Measurements from ENCODE around the gene TMEM123.

The TMEM123 gene

GRCh38 chr11:102453921-102454320 lies 1.4 kb upstream of the TMEM123 start:
- Histone ChIP-seq H2BK5ac (ENCODE audit: low read length) (no peak overlapping the region), H3K4me3 (ENCODE audit: low read length in 2 of 2) (no peak overlapping the region), H4K91ac (ENCODE audit: low read depth, low read length, poor library complexity) (no peak overlapping the region), H3K36me3 (replicated peaks in 1 of 2; ENCODE audit: control insufficient read depth in 2 of 2, insufficient read depth in 2 of 2, low read length in 2 of 2) (peaks cover 0 to under 1% of the 10 kb centered on the region in 2 donors), H3K9me3 (replicated peaks in 1 of 2; ENCODE audit: control insufficient read depth in 2 of 2, insufficient read depth in 1 of 2, low read depth in 1 of 2, low read length in 2 of 2) (no peaks in the 10 kb centered on the region), H3K79me1 (ENCODE audit: low read depth, low read length) (peaks cover 7% of the 10 kb centered on the region), H2BK120ac (ENCODE audit: low read depth, low read length) (no peak overlapping the region), H3K27ac (replicated peaks; ENCODE audit: low read length) (no peak overlapping the region), H3K9ac (ENCODE audit: low read depth, low read length, poor library complexity) (no peak overlapping the region), H3K23ac (ENCODE audit: low read depth, low read length, poor library complexity) (no peak overlapping the region), H3K4me2 (ENCODE audit: insufficient read depth, low read length, poor library complexity, severe bottlenecking) (no peak overlapping the region), H3K4ac (ENCODE audit: low read length) (no peak overlapping the region), H2AK5ac (ENCODE audit: low read depth, low read length) (no peak overlapping the region), H4K8ac (ENCODE audit: low read depth, low read length) (no peak overlapping the region), H2AFZ (ENCODE audit: low read length) (peak overlapping the region; percentile 96), H2BK15ac (ENCODE audit: low read length) (no peak overlapping the region), H3K18ac (ENCODE audit: low read length) (no peak overlapping the region), H3K4me1 (ENCODE audit: control insufficient read depth in 2 of 2, insufficient read depth in 1 of 2, low read depth in 1 of 2, low read length in 2 of 2) (peaks cover 9 to 16% of the 10 kb centered on the region in 2 donors), H2BK12ac (ENCODE audit: low read length) (no peak overlapping the region), H3K14ac (ENCODE audit: low read length) (no peak overlapping the region), H3K27me3 (ENCODE audit: control insufficient read depth in 3 of 3, insufficient read depth in 3 of 3, low read depth in 1 of 3, low read length in 3 of 3) (peaks cover 0 to 3% (median 0%) of the 10 kb centered on the region in 3 experiments)
- DNase-seq (ENCODE audit: low spot score): no peak
- no CpG with 5 or more reads among the region's 3 CpGs for whole genome bisulfite sequencing, 2 donors (ENCODE audit: extremely low coverage in 2 of 2, insufficient read length in 2 of 2, insufficient replicate concordance in 1 of 2)

- no CpG with 5 or more reads among the region's 8 CpGs for WGBS, 2 donors (ENCODE audit: extremely low coverage in 2 of 2, insufficient read length in 2 of 2, insufficient replicate concordance in 1 of 2)
- no peak for DNase-seq (ENCODE audit: low spot score)
- Histone ChIP-seq H2BK5ac (ENCODE audit: low read length) (no peak overlapping the region), H3K23ac (ENCODE audit: low read depth, low read length, poor library complexity) (no peak overlapping the region), H3K4me3 (ENCODE audit: low read length in 2 of 2) (peak overlapping the region; percentile 80 to 95), H2BK12ac (ENCODE audit: low read length) (no peak overlapping the region), H3K36me3 (replicated peaks in 1 of 2; ENCODE audit: control insufficient read depth in 2 of 2, insufficient read depth in 2 of 2, low read length in 2 of 2) (peaks cover 0 to 7% of the 10 kb centered on the region in 2 donors), H3K79me1 (ENCODE audit: low read depth, low read length) (peaks cover 7% of the 10 kb centered on the region), H3K4ac (ENCODE audit: low read length) (no peak overlapping the region), H3K4me1 (ENCODE audit: control insufficient read depth in 2 of 2, insufficient read depth in 1 of 2, low read depth in 1 of 2, low read length in 2 of 2) (peaks cover 9 to 16% of the 10 kb centered on the region in 2 donors), H3K18ac (ENCODE audit: low read length) (no peak overlapping the region), H4K91ac (ENCODE audit: low read depth, low read length, poor library complexity) (no peak overlapping the region), H3K14ac (ENCODE audit: low read length) (no peak overlapping the region), H2AK5ac (ENCODE audit: low read depth, low read length) (no peak overlapping the region), H3K4me2 (ENCODE audit: insufficient read depth, low read length, poor library complexity, severe bottlenecking) (peak overlapping the region; percentile 55), H2AFZ (ENCODE audit: low read length) (peak overlapping the region; percentile 96), H4K8ac (ENCODE audit: low read depth, low read length) (no peak overlapping the region), H2BK120ac (ENCODE audit: low read depth, low read length) (no peak overlapping the region), H2BK15ac (ENCODE audit: low read length) (no peak overlapping the region), H3K9ac (ENCODE audit: low read depth, low read length, poor library complexity) (no peak overlapping the region), H3K27me3 (ENCODE audit: control insufficient read depth in 3 of 3, insufficient read depth in 3 of 3, low read depth in 1 of 3, low read length in 3 of 3) (peaks cover 0 to 3% (median 0%) of the 10 kb centered on the region in 3 experiments), H3K27ac (replicated peaks; ENCODE audit: low read length) (peak overlapping the region; percentile 92), H3K9me3 (replicated peaks in 1 of 2; ENCODE audit: control insufficient read depth in 2 of 2, insufficient read depth in 1 of 2, low read depth in 1 of 2, low read length in 2 of 2) (no peaks in the 10 kb centered on the region)
Observed at GRCh38 chr11:102453302-102453695, 734 bp upstream of the TMEM123 start.

DNA sequence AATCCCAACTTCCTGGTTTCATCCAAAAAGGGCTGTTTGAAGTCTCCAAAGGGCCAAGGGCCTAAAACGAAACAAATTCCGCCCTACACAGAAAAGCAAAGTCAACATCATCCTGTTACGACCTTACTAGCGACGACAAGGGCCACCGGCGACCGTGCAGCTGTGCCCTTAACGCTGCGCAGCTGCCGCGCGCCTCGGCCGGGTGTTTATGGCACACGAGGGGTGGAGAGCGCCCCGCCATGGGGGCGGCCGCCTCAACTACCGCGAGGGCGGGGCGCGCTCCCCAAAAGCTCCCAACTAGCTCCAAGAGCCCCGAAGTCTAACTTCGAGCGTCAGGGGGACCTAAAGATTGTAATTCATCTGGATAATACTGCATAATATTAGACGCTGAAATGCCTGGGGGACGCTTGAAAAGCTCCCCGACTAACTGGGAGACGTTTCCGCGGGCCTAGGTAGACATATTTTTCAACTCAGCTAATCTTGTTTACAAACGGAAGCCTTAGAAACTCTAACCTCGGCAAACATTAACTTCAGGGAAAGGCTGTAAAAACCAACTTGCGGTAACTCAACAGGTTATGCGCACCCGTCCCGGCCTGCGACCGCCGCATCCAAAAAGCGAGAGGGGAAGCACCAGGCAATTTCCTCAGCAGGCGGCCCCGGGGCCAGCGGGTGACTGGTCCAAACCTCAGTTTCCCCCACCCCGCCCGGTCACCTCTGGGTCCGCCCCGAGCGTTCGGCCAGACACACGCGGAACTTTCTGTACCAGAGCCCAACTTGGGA lies 694 bp downstream of the TMEM123 start:
- WGBS, 2 donors (ENCODE audit: extremely low coverage in 2 of 2, insufficient read length in 2 of 2, insufficient replicate concordance in 1 of 2): no CpG with 5 or more reads among the region's 55 CpGs
- Histone ChIP-seq H3K4me3 (ENCODE audit: low read length in 2 of 2) (peak overlapping the region; percentile 80 to 92), H2BK12ac (ENCODE audit: low read length) (no peak overlapping the region), H3K36me3 (replicated peaks in 1 of 2; ENCODE audit: control insufficient read depth in 2 of 2, insufficient read depth in 2 of 2, low read length in 2 of 2) (peaks cover 1 to 21% of the 10 kb centered on the region in 2 donors), H3K79me1 (ENCODE audit: low read depth, low read length) (peaks cover 7% of the 10 kb centered on the region), H3K4me2 (ENCODE audit: insufficient read depth, low read length, poor library complexity, severe bottlenecking) (peak overlapping the region; percentile 61), H2AFZ (ENCODE audit: low read length) (peak overlapping the region; percentile 96), H3K9me3 (replicated peaks in 1 of 2; ENCODE audit: control insufficient read depth in 2 of 2, insufficient read depth in 1 of 2, low read depth in 1 of 2, low read length in 2 of 2) (no peaks in the 10 kb centered on the region), H3K4me1 (ENCODE audit: control insufficient read depth in 2 of 2, insufficient read depth in 1 of 2, low read depth in 1 of 2, low read length in 2 of 2) (peaks cover 9 to 16% of the 10 kb centered on the region in 2 donors), H2AK5ac (ENCODE audit: low read depth, low read length) (no peak overlapping the region), H2BK15ac (ENCODE audit: low read length) (peak overlapping the region; percentile 80), H2BK5ac (ENCODE audit: low read length) (peak overlapping the region; percentile 87), H4K8ac (ENCODE audit: low read depth, low read length) (no peak overlapping the region), H2BK120ac (ENCODE audit: low read depth, low read length) (no peak overlapping the region), H3K18ac (ENCODE audit: low read length) (peak overlapping the region; percentile 97), H4K91ac (ENCODE audit: low read depth, low read length, poor library complexity) (peak overlapping the region; percentile 70), H3K27me3 (ENCODE audit: control insufficient read depth in 3 of 3, insufficient read depth in 3 of 3, low read depth in 1 of 3, low read length in 3 of 3) (peaks cover 0 to 3% (median 0%) of the 10 kb centered on the region in 3 experiments), H3K14ac (ENCODE audit: low read length) (no peak overlapping the region), H3K23ac (ENCODE audit: low read depth, low read length, poor library complexity) (no peak overlapping the region), H3K9ac (ENCODE audit: low read depth, low read length, poor library complexity) (peak overlapping the region; percentile 99), H3K4ac (ENCODE audit: low read length) (peak overlapping the region; percentile 67), H3K27ac (replicated peaks; ENCODE audit: low read length) (no peak overlapping the region)
- DNase-seq (ENCODE audit: low spot score): peak; percentile 40

GRCh38 chr11:102451041-102451680 lies 1.4 kb downstream of the TMEM123 start:
- peak overlapping the region; percentile 96 for H2AFZ ChIP-seq (ENCODE audit: low read length)
- H4K91ac ChIP-seq (ENCODE audit: low read depth, low read length, poor library complexity): no peak overlapping the region
- H3K4me3 ChIP-seq (ENCODE audit: low read length in 2 of 2): peak overlapping the region; percentile 80 to 92
- no peak overlapping the region for H3K27ac ChIP-seq (replicated peaks; ENCODE audit: low read length)
- no peak overlapping the region for H4K8ac ChIP-seq (ENCODE audit: low read depth, low read length)
- no peaks in the 10 kb centered on the region for H3K9me3 ChIP-seq (replicated peaks in 1 of 2; ENCODE audit: control insufficient read depth in 2 of 2, insufficient read depth in 1 of 2, low read depth in 1 of 2, low read length in 2 of 2)
- no peak overlapping the region for H3K23ac ChIP-seq (ENCODE audit: low read depth, low read length, poor library complexity)
- H3K14ac ChIP-seq (ENCODE audit: low read length): no peak overlapping the region
- no peak for DNase-seq (ENCODE audit: low spot score)
- H3K36me3 ChIP-seq (replicated peaks in 1 of 2; ENCODE audit: control insufficient read depth in 2 of 2, insufficient read depth in 2 of 2, low read length in 2 of 2): peaks cover 1 to 28% of the 10 kb centered on the region in 2 donors
- no peak overlapping the region for H2BK120ac ChIP-seq (ENCODE audit: low read depth, low read length)
- H3K79me1 ChIP-seq (ENCODE audit: low read depth, low read length): peaks cover 7% of the 10 kb centered on the region
- H2BK12ac ChIP-seq (ENCODE audit: low read length): no peak overlapping the region
- no peak overlapping the region for H3K9ac ChIP-seq (ENCODE audit: low read depth, low read length, poor library complexity)
- H2BK15ac ChIP-seq (ENCODE audit: low read length): no peak overlapping the region
- no CpG with 5 or more reads among the region's 6 CpGs for WGBS, 2 donors (ENCODE audit: extremely low coverage in 2 of 2, insufficient read length in 2 of 2, insufficient replicate concordance in 1 of 2)
- H3K4ac ChIP-seq (ENCODE audit: low read length): no peak overlapping the region
- H3K18ac ChIP-seq (ENCODE audit: low read length): no peak overlapping the region
- peak overlapping the region; percentile 61 for H3K4me2 ChIP-seq (ENCODE audit: insufficient read depth, low read length, poor library complexity, severe bottlenecking)
- H2BK5ac ChIP-seq (ENCODE audit: low read length): no peak overlapping the region
- H3K27me3 ChIP-seq (ENCODE audit: control insufficient read depth in 3 of 3, insufficient read depth in 3 of 3, low read depth in 1 of 3, low read length in 3 of 3): peaks cover 0 to 3% (median 0%) of the 10 kb centered on the region in 3 experiments
- H2AK5ac ChIP-seq (ENCODE audit: low read depth, low read length): no peak overlapping the region
- peaks cover 9 to 16% of the 10 kb centered on the region in 2 donors for H3K4me1 ChIP-seq (ENCODE audit: control insufficient read depth in 2 of 2, insufficient read depth in 1 of 2, low read depth in 1 of 2, low read length in 2 of 2)
